Lung (tissue), 12 donors: ENCODE measurements around the gene IFT74. TPM values are rescaled to one million over a fixed set of nuclear protein-coding genes. Genes with fewer than 3 reads are reported as not detected.

ENCODE experiments used
- ATAC-seq: fragments of 200-7000 bp; cut with Tn5 transposase; one replicate; pipeline ENCODE4 v1.9.1; 2020; ENCODE audit warnings: moderate number of reproducible peaks; ENCODE audit not compliant: insufficient read depth, low FRiP score
- DNase-seq, 3 donors: peaks; one replicate each; pipeline ENCODE4 v3.0.0-alpha.2; 2013 to 2017
- H3K27ac ChIP-seq, 2 donors: one replicate each; pipeline ENCODE4 v1.5.1; 2013; ENCODE audit warnings: mild to moderate bottlenecking in 2 of 2, moderate library complexity in 2 of 2, control low read depth in 1 of 2, inconsistent platforms in 1 of 2, low read depth in 1 of 2, low read length in 1 of 2
- H3K27me3 ChIP-seq, 3 donors: one replicate each; pipeline ENCODE4 v1.5.1; 2013; ENCODE audit warnings: low read length in 2 of 3; ENCODE audit not compliant: control insufficient read depth in 3 of 3, insufficient read depth in 3 of 3
- H3K36me3 ChIP-seq, 4 donors: one replicate each; pipeline ENCODE4 v1.5.1; 2013; ENCODE audit warnings: low read length in 4 of 4, mild to moderate bottlenecking in 1 of 4, moderate library complexity in 1 of 4; ENCODE audit not compliant: control insufficient read depth in 4 of 4, insufficient read depth in 4 of 4
- H3K4me1 ChIP-seq, 5 donors: one replicate each; pipeline ENCODE4 v1.5.1; 2013; ENCODE audit warnings: low read length in 5 of 5, mild to moderate bottlenecking in 2 of 5, moderate library complexity in 1 of 5; ENCODE audit not compliant: control insufficient read depth in 5 of 5, insufficient read depth in 5 of 5
- H3K4me3 ChIP-seq: one replicate; pipeline ENCODE4 v1.5.1; 2013; ENCODE audit warnings: mild to moderate bottlenecking, control low read depth, moderate library complexity
- H3K9ac ChIP-seq, 2 donors: one replicate each; pipeline ENCODE4 v1.5.1; 2013; ENCODE audit warnings: low read length in 2 of 2, control low read depth in 1 of 2; ENCODE audit not compliant: insufficient read depth in 1 of 2
- H3K9me3 ChIP-seq, 4 donors: one replicate each; pipeline ENCODE4 v1.5.1; 2013; ENCODE audit warnings: low read length in 3 of 4, mild to moderate bottlenecking in 1 of 4, moderate library complexity in 1 of 4; ENCODE audit not compliant: control insufficient read depth in 4 of 4, insufficient read depth in 3 of 4
- WGBS, 2 donors: extraction: QIAGEN DNeasy Blood & Tissue Kit; methylation state at CpG; one replicate each; pipeline ENCODE4 v1.1.7; 2013; 5-methylcytosine and 5-hydroxymethylcytosine counted together
- polyA plus RNA-seq, 2 donors: library from polyadenylated mRNA; stranded (reverse); fragments of 200-250 nt; gene quantifications; one replicate each; pipeline ENCODE4 v1.2.1, GENCODE V29; 2013
- total RNA-seq, 2 donors: library from RNA; depleted of rRNA in 1 of 2; stranded (reverse); fragments of >200 nt in 1 of 2; gene quantifications; one replicate each; pipeline ENCODE4 v1.2.1, GENCODE V29; 2014 to 2021
- TF ChIP-seq, protein P1 (sequence below): IDR thresholded peaks from 2 replicates; pipeline ENCODE4 v1.5.1; 2012; ENCODE audit warnings: mild to moderate bottlenecking; ENCODE audit errors: control extremely low read depth, extremely low read depth
- donor health status: control.
- donor health status: control.
- donor health status: Bipolar disorder and iron deficiency.
- donor health status: healthy.
- donor health status: DM: yes; HTN: yes; CAD: no.

Gene IFT74
- total and polyA plus RNA-seq, 4 donors: 6.3 to 36.9 (median 13.0) TPM

- TF ChIP-seq, protein P1, sequence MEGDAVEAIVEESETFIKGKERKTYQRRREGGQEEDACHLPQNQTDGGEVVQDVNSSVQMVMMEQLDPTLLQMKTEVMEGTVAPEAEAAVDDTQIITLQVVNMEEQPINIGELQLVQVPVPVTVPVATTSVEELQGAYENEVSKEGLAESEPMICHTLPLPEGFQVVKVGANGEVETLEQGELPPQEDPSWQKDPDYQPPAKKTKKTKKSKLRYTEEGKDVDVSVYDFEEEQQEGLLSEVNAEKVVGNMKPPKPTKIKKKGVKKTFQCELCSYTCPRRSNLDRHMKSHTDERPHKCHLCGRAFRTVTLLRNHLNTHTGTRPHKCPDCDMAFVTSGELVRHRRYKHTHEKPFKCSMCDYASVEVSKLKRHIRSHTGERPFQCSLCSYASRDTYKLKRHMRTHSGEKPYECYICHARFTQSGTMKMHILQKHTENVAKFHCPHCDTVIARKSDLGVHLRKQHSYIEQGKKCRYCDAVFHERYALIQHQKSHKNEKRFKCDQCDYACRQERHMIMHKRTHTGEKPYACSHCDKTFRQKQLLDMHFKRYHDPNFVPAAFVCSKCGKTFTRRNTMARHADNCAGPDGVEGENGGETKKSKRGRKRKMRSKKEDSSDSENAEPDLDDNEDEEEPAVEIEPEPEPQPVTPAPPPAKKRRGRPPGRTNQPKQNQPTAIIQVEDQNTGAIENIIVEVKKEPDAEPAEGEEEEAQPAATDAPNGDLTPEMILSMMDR: no peak
- H3K27ac ChIP-seq: no peak overlapping the region
- H3K27me3 ChIP-seq: no peaks in the 10 kb centered on the region
- no peak overlapping the region for H3K4me3 ChIP-seq
- DNase-seq (no peak), ATAC-seq (no peak)
- 90 to 96% methylated on average over 2 of the region's 2 CpGs for WGBS, 2 donors
- peaks cover 0 to 5% (median 2%) of the 10 kb centered on the region in 4 donors for H3K36me3 ChIP-seq
- no peaks in the 10 kb centered on the region for H3K4me1 ChIP-seq
- no peak overlapping the region for H3K9ac ChIP-seq
- no peaks in the 10 kb centered on the region for H3K9me3 ChIP-seq
Measured at GRCh38 chr9:26995810-26996209, 39.6 kb downstream of the IFT74 start.

GRCh38 chr9:27003426-27004077 is 47.3 kb downstream of the IFT74 start:
- TF ChIP-seq, protein P1: no peak
- H3K9me3 ChIP-seq: no peaks in the 10 kb centered on the region
- H3K4me1 ChIP-seq: no peaks in the 10 kb centered on the region
- no peak overlapping the region for H3K4me3 ChIP-seq
- peak in 1 of 3 donors; percentile 4 for DNase-seq
- H3K27me3 ChIP-seq: no peaks in the 10 kb centered on the region
- H3K27ac ChIP-seq: no peak overlapping the region
- H3K9ac ChIP-seq: no peak overlapping the region
- ATAC-seq: no peak
- WGBS, 2 donors: 88 to 90% methylated on average over 3 of the region's 3 CpGs
- H3K36me3 ChIP-seq: peaks cover 0 to 2% (median under 1%) of the 10 kb centered on the region in 4 donors

- ATAC-seq (no peak), DNase-seq (no peak)
- Histone ChIP-seq H3K27ac (no peak within 1 kb of the TSS), H3K9ac (no peak within 1 kb of the TSS), H3K9me3 (no peaks in the 10 kb centered on the region), H3K36me3 (peaks cover 0 to 2% (median under 1%) of the 10 kb centered on the region in 4 donors), H3K27me3 (no peaks in the 10 kb centered on the region), H3K4me3 (no peak within 1 kb of the TSS), H3K4me1 (no peaks in the 10 kb centered on the region)
- TF ChIP-seq, protein P1: no peak
- 95 to 97% methylated on average over 3 of the region's 3 CpGs for WGBS, 2 donors
Measured at GRCh38 chr9:27005491-27005890, 49.3 kb downstream of the IFT74 start, which contains the start of gene LRRC19. TSS of gene LRRC19 (minus strand) at chr9:27005672. CDS start at chr9:26999694, 5,978 bp downstream.
